Fibroblast of mammary gland (primary cell): ENCODE measurements around the gene CPTP.

ENCODE experiments used
- DNase-seq: peaks from one replicate; pipeline ENCODE4 v3.0.0-alpha.2; 2010; ENCODE audit warnings: low read depth
- H3K4me3 ChIP-seq: 2 replicates; pipeline ENCODE4 v1.5.1; 2011; ENCODE audit warnings: low read depth, mild to moderate bottlenecking, low read length, moderate library complexity; ENCODE audit not compliant: control insufficient read depth
- TF ChIP-seq, protein P1 (sequence below): conservative IDR thresholded peaks from 2 replicates; pipeline ENCODE4 v1.5.1; 2011; ENCODE audit warnings: low read depth, low read length, inconsistent platforms; ENCODE audit not compliant: control insufficient read depth, insufficient read depth

Gene CPTP

DNA sequence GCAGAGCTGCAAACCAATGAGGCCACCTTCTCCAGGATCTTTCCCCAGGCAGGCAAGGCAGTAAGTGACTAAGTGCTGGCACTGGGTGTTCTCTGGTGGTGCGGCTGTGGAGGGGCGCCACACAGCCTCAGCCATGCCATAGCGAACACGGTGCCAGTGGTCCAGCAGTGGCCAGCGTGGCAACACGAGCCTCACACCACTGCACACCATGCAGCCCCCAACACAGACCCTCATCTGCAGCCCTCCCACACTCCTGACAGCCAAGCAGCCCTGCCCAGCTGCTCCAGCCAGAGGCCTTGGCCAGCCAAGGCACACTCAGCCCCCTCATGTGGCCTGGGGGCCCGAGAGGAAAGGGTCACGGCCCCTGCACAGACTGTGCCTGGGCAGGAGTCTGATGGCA is 3.1 kb upstream of the CPTP start:
- no peak overlapping the region for H3K4me3 ChIP-seq
- no peak for DNase-seq
- TF ChIP-seq, protein P1, sequence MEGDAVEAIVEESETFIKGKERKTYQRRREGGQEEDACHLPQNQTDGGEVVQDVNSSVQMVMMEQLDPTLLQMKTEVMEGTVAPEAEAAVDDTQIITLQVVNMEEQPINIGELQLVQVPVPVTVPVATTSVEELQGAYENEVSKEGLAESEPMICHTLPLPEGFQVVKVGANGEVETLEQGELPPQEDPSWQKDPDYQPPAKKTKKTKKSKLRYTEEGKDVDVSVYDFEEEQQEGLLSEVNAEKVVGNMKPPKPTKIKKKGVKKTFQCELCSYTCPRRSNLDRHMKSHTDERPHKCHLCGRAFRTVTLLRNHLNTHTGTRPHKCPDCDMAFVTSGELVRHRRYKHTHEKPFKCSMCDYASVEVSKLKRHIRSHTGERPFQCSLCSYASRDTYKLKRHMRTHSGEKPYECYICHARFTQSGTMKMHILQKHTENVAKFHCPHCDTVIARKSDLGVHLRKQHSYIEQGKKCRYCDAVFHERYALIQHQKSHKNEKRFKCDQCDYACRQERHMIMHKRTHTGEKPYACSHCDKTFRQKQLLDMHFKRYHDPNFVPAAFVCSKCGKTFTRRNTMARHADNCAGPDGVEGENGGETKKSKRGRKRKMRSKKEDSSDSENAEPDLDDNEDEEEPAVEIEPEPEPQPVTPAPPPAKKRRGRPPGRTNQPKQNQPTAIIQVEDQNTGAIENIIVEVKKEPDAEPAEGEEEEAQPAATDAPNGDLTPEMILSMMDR = no peak

DNA sequence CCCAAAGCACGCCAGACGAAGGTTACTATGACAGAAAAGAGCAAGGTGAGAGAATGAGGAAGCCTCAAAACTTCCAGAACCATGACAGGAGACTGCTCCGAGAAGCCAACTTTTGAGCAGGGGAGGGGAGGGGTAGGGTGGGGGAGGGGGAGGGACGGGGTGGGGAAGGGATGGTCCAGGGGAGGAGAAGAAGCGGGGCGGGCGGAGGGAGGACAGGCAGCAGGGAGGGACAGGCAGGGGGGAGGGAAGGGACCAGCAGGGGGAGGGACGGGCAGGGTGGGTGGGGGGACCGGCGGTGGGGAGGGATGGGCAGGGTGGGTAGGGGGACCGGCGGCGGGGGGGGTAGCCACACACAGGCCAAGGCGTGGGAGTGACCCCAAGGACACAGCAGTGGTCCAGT is 2.2 kb upstream of the CPTP start:
- TF ChIP-seq, protein P1 = no peak
- no peak overlapping the region for H3K4me3 ChIP-seq
- DNase-seq = no peak

DNA sequence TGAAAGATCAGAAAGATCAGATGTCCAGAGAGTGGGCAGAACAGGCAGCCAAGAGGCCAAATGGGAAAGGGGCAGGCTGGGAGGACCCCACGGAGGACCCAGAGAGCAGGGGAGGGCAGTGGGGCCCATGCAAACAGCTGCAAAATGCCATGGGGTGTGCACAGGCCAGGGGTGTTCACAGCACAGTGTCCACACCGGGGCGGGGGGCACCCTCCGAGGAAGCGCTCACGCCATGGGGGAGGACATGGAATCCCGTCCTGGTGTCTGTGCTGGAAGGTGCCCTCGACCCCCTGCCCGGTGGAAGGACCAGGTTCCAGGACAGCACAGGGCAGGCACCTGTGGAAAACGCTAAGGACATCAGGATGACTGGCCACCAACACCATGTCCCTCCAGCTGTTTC is 1.6 kb upstream of the CPTP start:
- no peak for DNase-seq
- TF ChIP-seq, protein P1 = no peak
- H3K4me3 ChIP-seq = no peak overlapping the region

DNA sequence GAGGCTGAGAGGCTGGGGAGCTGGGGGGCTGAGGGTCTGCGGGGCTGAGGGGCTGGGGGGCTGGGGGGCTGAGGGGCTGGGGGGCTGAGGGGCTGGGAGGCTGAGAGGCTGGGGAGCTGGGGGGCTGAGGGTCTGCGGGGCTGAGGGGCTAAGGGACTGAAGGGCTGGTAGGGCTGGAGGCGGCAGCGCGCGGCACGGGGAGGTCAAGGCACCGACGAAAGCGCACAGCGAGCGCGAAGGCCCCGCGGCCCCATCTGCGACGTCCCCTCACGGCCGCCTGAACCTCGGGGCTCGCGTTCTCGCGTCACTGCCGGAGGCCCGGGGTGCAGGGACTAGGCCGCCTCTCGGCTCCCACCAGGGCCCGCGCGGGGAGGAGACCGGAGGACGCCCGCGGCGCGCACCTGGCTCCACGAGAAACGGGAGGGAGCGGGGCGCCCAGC is 498 bp upstream of the CPTP start:
- H3K4me3 ChIP-seq = peak overlapping the region; percentile 63
- TF ChIP-seq, protein P1 = no peak
- no peak for DNase-seq

DNA sequence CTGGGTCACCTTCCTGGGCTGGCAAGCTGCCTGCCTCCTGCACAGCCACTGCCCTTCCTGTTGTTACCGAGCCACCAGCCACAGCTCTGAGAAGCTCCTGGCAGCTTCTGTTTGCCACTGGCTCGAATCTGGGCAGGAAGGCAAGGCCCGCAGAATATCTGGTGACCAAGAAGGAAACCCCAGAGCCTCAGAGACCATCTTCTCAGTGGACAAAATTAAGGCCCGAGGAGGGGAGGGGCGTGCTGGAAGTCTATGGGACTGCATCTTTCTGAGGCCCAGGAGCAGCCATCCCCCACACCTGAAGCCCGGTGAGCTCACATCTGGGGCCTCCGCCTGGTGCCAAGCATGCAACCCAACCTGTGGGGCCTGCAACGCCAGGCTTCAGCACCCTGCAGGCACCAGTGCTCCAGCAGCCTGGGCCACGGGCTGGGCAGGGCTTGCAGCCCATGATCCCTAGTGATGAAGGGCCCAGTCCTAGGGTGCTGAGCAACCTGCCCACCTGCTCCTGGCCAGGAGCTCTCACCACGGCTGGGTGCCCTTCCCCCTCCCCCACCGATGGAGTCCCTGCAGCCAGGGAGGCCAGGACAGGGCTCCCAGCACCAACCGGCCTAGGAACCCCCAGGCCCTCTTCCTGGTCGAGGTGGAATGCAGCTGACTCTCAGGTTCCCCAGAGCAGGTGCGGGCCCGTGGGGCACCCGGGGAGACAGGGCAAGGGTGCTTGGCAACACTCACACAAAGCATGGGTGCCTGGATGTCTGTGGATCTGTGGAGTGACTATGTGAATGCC is 879 bp downstream of the CPTP start:
- TF ChIP-seq, protein P1 = no peak
- H3K4me3 ChIP-seq = peak overlapping the region; percentile 71
- no peak for DNase-seq

DNA sequence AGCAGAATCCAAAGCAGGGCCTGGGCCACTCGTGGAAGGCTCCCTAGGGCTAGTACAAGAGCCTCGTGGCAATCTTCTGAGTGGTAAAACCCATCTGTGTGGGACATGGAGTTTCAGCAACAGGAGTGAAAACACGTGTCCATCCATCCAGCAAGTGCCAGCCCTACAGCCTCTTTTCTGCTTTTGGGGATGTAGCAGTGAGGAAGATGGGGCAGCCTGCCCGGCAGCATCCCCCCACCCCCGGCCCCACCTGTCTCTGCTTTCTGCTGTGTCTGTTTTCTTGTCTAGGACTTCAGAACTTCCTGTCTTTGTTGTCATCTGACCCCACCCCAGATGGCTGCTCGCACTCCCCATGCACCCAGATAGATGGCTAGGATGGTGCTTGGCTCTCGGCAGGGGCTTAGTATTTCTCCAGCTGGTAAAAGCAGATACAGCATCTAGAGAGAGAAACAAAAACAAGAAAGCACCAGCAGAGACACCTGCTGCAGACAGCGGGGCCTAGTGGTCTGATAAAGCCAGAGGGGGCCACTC is 1.5 kb downstream of the CPTP start:
- no peak overlapping the region for H3K4me3 ChIP-seq
- TF ChIP-seq, protein P1 = no peak
- no peak for DNase-seq
